K562 (cell line): Measurements from ENCODE around the gene MAP3K19. TPM values are rescaled to one million over a fixed set of nuclear protein-coding genes. Genes with fewer than 3 reads are reported as not detected.

Experiments used
- ATAC-seq: fragments of 200-7000 bp; cut with Tn5 transposase; 3 replicates; pipeline ENCODE4 v1.9.1; 2020; ENCODE audit warnings: moderate library complexity
- BruUV-seq: library from RNA; stranded (reverse); fragments of 400-500 nt; replicated peaks from 2 replicates; lab custom pipeline; 2021; lab: Mats Ljungman, UMichigan
- CTCF ChIA-PET: fragments of 300-600 bp; formaldehyde crosslinking; extraction: SDS; loops from one replicate; lab custom pipeline; 2021; ENCODE audit warnings: low intra/inter-chr PET ratio; lab: Yijun Ruan, JAX
- POLR2A ChIA-PET: fragments of 300-600, 350-650 bp; sonication (Branson Sonifier 250); formaldehyde crosslinking; extraction: SDS; loops from one replicate; lab custom pipeline; 2021; ENCODE audit warnings: antibody characterized with exemption, inconsistent platforms; lab: Yijun Ruan, JAX
- DNase-seq, 4 experiments: peaks; one replicate each; pipeline versions ENCODE4 v3.0.0 to v3.0.0-alpha.2; 2011 to 2018; ENCODE audit warnings: low spot score in 3 of 4, mixed read lengths in 3 of 4; ENCODE audit errors: extremely low read depth in 1 of 4
- FAIRE-seq: peaks from 2 replicates; lab custom pipeline; 2011; peaks lifted over from hg19 to GRCh38; lab: Jason Lieb, UNC
- H2AFZ ChIP-seq: 2 replicates; pipeline ENCODE4 v1.6.0; 2011; ENCODE audit warnings: low read depth, low read length, control low read depth, inconsistent platforms
- H3K27ac ChIP-seq: fragments of 200-600 bp; 3 replicates; pipeline ENCODE4 v1.8.0; 2011; ENCODE audit warnings: low read depth, mild to moderate bottlenecking, control low read depth, inconsistent platforms, low read length, moderate library complexity, mixed read lengths; ENCODE audit errors: extremely low read depth
- H3K27me3 ChIP-seq, 2 experiments: fragments of 300-600 bp in 1 of 2; 2 replicates in 1 of 2; 3 replicates in 1 of 2; pipeline versions ENCODE4 v1.6.0 to v1.8.0; 2011; ENCODE audit warnings: inconsistent platforms in 2 of 2, low read length in 2 of 2, mild to moderate bottlenecking in 1 of 2, mixed read lengths in 1 of 2, moderate library complexity in 1 of 2; ENCODE audit not compliant: control insufficient read depth in 2 of 2, insufficient read depth in 2 of 2
- H3K36me3 ChIP-seq: fragments of 300-600 bp; 3 replicates; pipeline ENCODE4 v1.8.0; 2011; ENCODE audit warnings: mild to moderate bottlenecking, low read length, inconsistent platforms; ENCODE audit not compliant: control insufficient read depth, insufficient read depth
- H3K4me1 ChIP-seq, 2 experiments: fragments of 200-600 bp in 1 of 2; replicated peaks in 1 of 2; 2 replicates in 1 of 2; 3 replicates in 1 of 2; pipeline versions ENCODE4 v1.5.1 to v1.8.0; 2011; ENCODE audit warnings: inconsistent platforms in 2 of 2, low read length in 2 of 2, mild to moderate bottlenecking in 1 of 2, mixed read lengths in 1 of 2, moderate library complexity in 1 of 2; ENCODE audit not compliant: control insufficient read depth in 2 of 2, insufficient read depth in 2 of 2
- H3K4me2 ChIP-seq: 2 replicates; pipeline ENCODE4 v1.6.1; 2011; ENCODE audit warnings: low read length, control low read depth, inconsistent platforms, mixed read lengths; ENCODE audit not compliant: insufficient read depth
- H3K4me3 ChIP-seq: fragments of 200-600 bp; sonication (generic), shearing (Covaris generic); 2 replicates; pipeline ENCODE4 v1.5.1; 2016; ENCODE audit warnings: control low read depth, inconsistent platforms
- H3K79me2 ChIP-seq: fragments of 200-600 bp; 3 replicates; pipeline ENCODE4 v1.8.0; 2011; ENCODE audit warnings: low read length, inconsistent platforms; ENCODE audit not compliant: control insufficient read depth, insufficient read depth
- H3K9ac ChIP-seq, 2 experiments: 2 replicates each; pipeline versions ENCODE4 v1.6.0 to v1.6.1; 2011; ENCODE audit warnings: low read depth in 2 of 2, low read length in 2 of 2, control low read depth in 1 of 2, inconsistent platforms in 1 of 2, mild to moderate bottlenecking in 1 of 2, mixed read lengths in 1 of 2; ENCODE audit not compliant: insufficient read depth in 1 of 2
- H3K9me1 ChIP-seq: one replicate; pipeline ENCODE4 v1.6.0; 2011; ENCODE audit warnings: inconsistent platforms, mild to moderate bottlenecking, low read length, moderate library complexity; ENCODE audit not compliant: control insufficient read depth, insufficient read depth
- H3K9me3 ChIP-seq: replicated peaks from 2 replicates; pipeline ENCODE4 v1.5.1; 2011; ENCODE audit warnings: low read depth, low read length, inconsistent platforms; ENCODE audit not compliant: control insufficient read depth, insufficient read depth
- H4K20me1 ChIP-seq: replicated peaks from 2 replicates; pipeline ENCODE4 v1.6.1; 2011; ENCODE audit warnings: low read length, inconsistent platforms, mixed read lengths; ENCODE audit not compliant: control insufficient read depth, insufficient read depth
- CREBBP ChIP-seq: IDR thresholded peaks from one replicate; pipeline ENCODE4 v1.6.1; 2012; ENCODE audit warnings: low read depth, mild to moderate bottlenecking, control low read depth, inconsistent platforms, low read length
- NFXL1 ChIP-seq: fragments of 450-650 bp; formaldehyde crosslinking; IDR thresholded peaks from 2 replicates; pipeline ENCODE4 v1.4.0; 2021; ENCODE audit warnings: mild to moderate bottlenecking
- NRF1 ChIP-seq, 2 experiments: fragments of 450-650 bp; IDR thresholded peaks in 1 of 2; conservative IDR thresholded peaks in 1 of 2; 2 replicates each; pipeline ENCODE4 v1.6.1; 2014; ENCODE audit warnings: mild to moderate bottlenecking in 2 of 2
- POLR2A ChIP-seq: fragments of 450-650 bp; conservative IDR thresholded peaks from 2 replicates; pipeline ENCODE4 v1.6.1; 2016
- SRSF1 ChIP-seq: fragments of 200-400 bp; formaldehyde crosslinking; IDR thresholded peaks from 2 replicates; pipeline ENCODE4 v1.6.1; 2017; ENCODE audit warnings: mild to moderate bottlenecking, low read depth, low read length, moderate library complexity
- YBX1 ChIP-seq: fragments of 450-650 bp; IDR thresholded peaks from 2 replicates; pipeline ENCODE4 v1.7.1; 2016; ENCODE audit warnings: mild to moderate bottlenecking
- YY1 ChIP-seq, 3 experiments: IDR thresholded peaks; 2 replicates each; pipeline ENCODE4 v1.6.1; 2011; ENCODE audit warnings: low read length in 2 of 3, mild to moderate bottlenecking in 2 of 3, moderate library complexity in 2 of 3, borderline replicate concordance in 1 of 3, control low read depth in 1 of 3, low read depth in 1 of 3; ENCODE audit not compliant: insufficient read depth in 3 of 3, insufficient replicate concordance in 2 of 3, control insufficient read depth in 1 of 3, insufficient read length in 1 of 3; ENCODE audit errors: extremely low read depth in 1 of 3
- ZNF282 ChIP-seq: sonication (generic); formaldehyde crosslinking; IDR thresholded peaks from 2 replicates; pipeline ENCODE4 v1.8.1; 2023; ENCODE audit warnings: missing genetic modification reagents
- ZNF785 ChIP-seq: fragments of 250-450 bp; sonication (Bioruptor Pico); IDR thresholded peaks from 2 replicates; pipeline ENCODE4 v1.4.0; 2020; ENCODE audit warnings: mild to moderate bottlenecking
- WGBS: fragments of 100-300 bp; shearing (Covaris generic); methylation state at CpG from one replicate; pipeline ENCODE4 v1.1.6; 2016; ENCODE audit warnings: low coverage, mixed read lengths; ENCODE audit not compliant: insufficient coverage; ENCODE audit errors: missing lambda C conversion rate; 5-methylcytosine and 5-hydroxymethylcytosine counted together
- in situ Hi-C: fragments of 300-500 bp; cut with MboI; formaldehyde crosslinking; loops from 4 replicates; pipeline ENCODE4 v1.15.0; 2018; ENCODE audit warnings: inconsistent platforms, mixed read lengths
- intact Hi-C: fragments of 100-400 bp; cut with micrococcal nuclease; formaldehyde crosslinking; loops from 2 replicates; pipeline ENCODE4 v1.14.2; 2022
- polyA plus RNA-seq, 8 experiments: library from polyadenylated mRNA; depleted of rRNA in 4 of 8; stranded (reverse) in 5 of 8; unstranded in 3 of 8; fragments of >200 nt; fragmentation: Nextera tagmentation in 2 of 8; fragmentation: Illumina TruSeq in 1 of 8; extraction: Ambion mirVana in 2 of 8; extraction: Trizol in 1 of 8; gene quantifications; 2 replicates each; pipeline versions ENCODE4 v1.2.1 to v1.2.3, GENCODE V29; 2011 to 2014; ENCODE audit warnings: inconsistent platforms in 1 of 8, missing spikeins in 1 of 8
- total RNA-seq, 7 experiments: library from RNA; depleted of rRNA in 6 of 7; stranded (reverse); fragments of >200 nt in 6 of 7; fragmentation: Illumina TruSeq in 2 of 7; extraction: Trizol in 2 of 7; gene quantifications; 2 replicates each; pipeline versions ENCODE4 v1.2.1 to v1.2.3, GENCODE V29; 2011 to 2021; ENCODE audit warnings: low replicate concordance in 1 of 7

The MAP3K19 gene
- total and polyA plus RNA-seq, 9 of the 15 experiments (the other 6 are each of a cell fraction or from before 2014, with no cell fraction given) = 0.29 TPM; not detected in 8

GRCh38 chr2:134980639-134981038 is 66.6 kb downstream of the MAP3K19 start:
- CTCF ChIA-PET = no interaction called here
- TF ChIP-seq ZNF282 (CRISPR knock-in tag) (no peak), NFXL1 (no peak), YBX1 (no peak), NRF1 (conservative IDR thresholded peaks at IDR 0.05 in 1 of 2, IDR thresholded peaks at IDR 0.05 in 1 of 2) (peak; percentile 78 to 82), CREBBP (no peak), SRSF1 (no peak), ZNF785 (CRISPR knock-in tag) (no peak), YY1 (IDR thresholded peaks at IDR 0.05; ENCODE audit: borderline replicate concordance in 1 of 3, control insufficient read depth in 1 of 3, extremely low read depth in 1 of 3, insufficient read depth in 3 of 3, insufficient read length in 1 of 3, insufficient replicate concordance in 2 of 3, low read depth in 1 of 3, low read length in 2 of 3) (peak in 1 of 3 experiments; percentile 44), POLR2A (no peak)
- TF ChIP-seq, all 486 proteins: peak for 2
- FAIRE-seq (no peak), ATAC-seq (no peak), DNase-seq (no peak)
- peaks cover 2 to 12% of the 10 kb centered on the region in 2 experiments; a peak in 3 of 5 replicates for H3K27me3 ChIP-seq
- 0 out of 5 replicates have a peak, but pooled peaks cover 0 to under 1% of the 10 kb centered on the region in 2 experiments for H3K4me1 ChIP-seq
- peak overlapping the region; percentile 64; the same call in 1 of the 2 replicates for H2AFZ ChIP-seq
- no peak overlapping the region for H3K9ac ChIP-seq
- H3K27ac ChIP-seq = no peak overlapping the region
- in situ Hi-C loops = loop anchor here (25.0 kb wide), 1 partner anchor 1407 kb away; no protein-coding TSS in a partner anchor
- H3K4me2 ChIP-seq = peak overlapping the region; percentile 38; the same call in 1 of the 2 replicates
- no peaks in the 10 kb centered on the region for H3K36me3 ChIP-seq
- BruUV-seq = no TSS peak
- intact Hi-C loops = no loop called here
- H4K20me1 ChIP-seq = no peaks in the 10 kb centered on the region
- H3K79me2 ChIP-seq = no peaks in the 10 kb centered on the region
- H3K4me3 ChIP-seq = no peak overlapping the region
- no peaks in the 10 kb centered on the region; the same call in 1 of the 2 replicates for H3K9me3 ChIP-seq
- H3K9me1 ChIP-seq = no peaks in the 10 kb centered on the region
- POLR2A ChIA-PET = no interaction called here
- 9% methylated on average over 7 of the region's 7 CpGs for WGBS
